ENCODE measurements around the gene ALDH3A2. TPM values are rescaled to one million over a fixed set of nuclear protein-coding genes. Genes with fewer than 3 reads are reported as not detected.

The ALDH3A2 gene
- total RNA-seq, 6 experiments from 2014 or later = 12.0 to 20.6 (median 18.4) TPM

GRCh38 chr17:19717411-19717908 is 68.9 kb downstream of the ALDH3A2 start:
- no peak for DNase-seq
- Mint-ChIP-seq H3K9me3 (no peaks in the 10 kb centered on the region), H3K36me3 (ENCODE audit: low read depth) (no peaks in the 10 kb centered on the region), H3K4me1 (ENCODE audit: low read depth) (no peaks in the 10 kb centered on the region), H3K27ac (no peak overlapping the region), H3K4me3 (no peak overlapping the region), H3K27me3 (ENCODE audit: insufficient read depth) (peaks cover 14% of the 10 kb centered on the region)
- TF ChIP-seq, protein P1, sequence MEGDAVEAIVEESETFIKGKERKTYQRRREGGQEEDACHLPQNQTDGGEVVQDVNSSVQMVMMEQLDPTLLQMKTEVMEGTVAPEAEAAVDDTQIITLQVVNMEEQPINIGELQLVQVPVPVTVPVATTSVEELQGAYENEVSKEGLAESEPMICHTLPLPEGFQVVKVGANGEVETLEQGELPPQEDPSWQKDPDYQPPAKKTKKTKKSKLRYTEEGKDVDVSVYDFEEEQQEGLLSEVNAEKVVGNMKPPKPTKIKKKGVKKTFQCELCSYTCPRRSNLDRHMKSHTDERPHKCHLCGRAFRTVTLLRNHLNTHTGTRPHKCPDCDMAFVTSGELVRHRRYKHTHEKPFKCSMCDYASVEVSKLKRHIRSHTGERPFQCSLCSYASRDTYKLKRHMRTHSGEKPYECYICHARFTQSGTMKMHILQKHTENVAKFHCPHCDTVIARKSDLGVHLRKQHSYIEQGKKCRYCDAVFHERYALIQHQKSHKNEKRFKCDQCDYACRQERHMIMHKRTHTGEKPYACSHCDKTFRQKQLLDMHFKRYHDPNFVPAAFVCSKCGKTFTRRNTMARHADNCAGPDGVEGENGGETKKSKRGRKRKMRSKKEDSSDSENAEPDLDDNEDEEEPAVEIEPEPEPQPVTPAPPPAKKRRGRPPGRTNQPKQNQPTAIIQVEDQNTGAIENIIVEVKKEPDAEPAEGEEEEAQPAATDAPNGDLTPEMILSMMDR (IDR thresholded peaks at IDR 0.05) = no peak

- H3K27ac Mint-ChIP-seq = no peak overlapping the region
- no peak for DNase-seq
- no peaks in the 10 kb centered on the region for H3K9me3 Mint-ChIP-seq
- H3K36me3 Mint-ChIP-seq (ENCODE audit: low read depth) = no peaks in the 10 kb centered on the region
- no peak overlapping the region for H3K4me3 Mint-ChIP-seq
- TF ChIP-seq, protein P1 (IDR thresholded peaks at IDR 0.05) = no peak
- H3K27me3 Mint-ChIP-seq (ENCODE audit: insufficient read depth) = peaks cover 14% of the 10 kb centered on the region
- no peaks in the 10 kb centered on the region for H3K4me1 Mint-ChIP-seq (ENCODE audit: low read depth)
Measured at GRCh38 chr17:19718041-19718612, 69.6 kb downstream of the ALDH3A2 start.

GRCh38 chr17:19718613-19719354 is 70.2 kb downstream of the ALDH3A2 start:
- Mint-ChIP-seq H3K36me3 (ENCODE audit: low read depth) (no peaks in the 10 kb centered on the region), H3K4me1 (ENCODE audit: low read depth) (no peaks in the 10 kb centered on the region), H3K27me3 (ENCODE audit: insufficient read depth) (peaks cover 14% of the 10 kb centered on the region), H3K9me3 (no peaks in the 10 kb centered on the region), H3K4me3 (no peak overlapping the region), H3K27ac (no peak overlapping the region)
- TF ChIP-seq, protein P1 (IDR thresholded peaks at IDR 0.05) = no peak
- no peak for DNase-seq

- DNase-seq = no peak
- Mint-ChIP-seq H3K9me3 (no peaks in the 10 kb centered on the region), H3K27me3 (ENCODE audit: insufficient read depth) (peaks cover 14% of the 10 kb centered on the region), H3K27ac (no peak overlapping the region), H3K36me3 (ENCODE audit: low read depth) (no peaks in the 10 kb centered on the region), H3K4me3 (no peak overlapping the region), H3K4me1 (ENCODE audit: low read depth) (no peaks in the 10 kb centered on the region)
- TF ChIP-seq, protein P1 (IDR thresholded peaks at IDR 0.05) = no peak
Measured at GRCh38 chr17:19719355-19720209, 71.0 kb downstream of the ALDH3A2 start.

GRCh38 chr17:19720210-19720475 is 71.6 kb downstream of the ALDH3A2 start:
- TF ChIP-seq, protein P1 (IDR thresholded peaks at IDR 0.05) = no peak
- Mint-ChIP-seq H3K9me3 (no peaks in the 10 kb centered on the region), H3K4me3 (no peak overlapping the region), H3K4me1 (ENCODE audit: low read depth) (no peaks in the 10 kb centered on the region), H3K36me3 (ENCODE audit: low read depth) (no peaks in the 10 kb centered on the region), H3K27ac (no peak overlapping the region), H3K27me3 (ENCODE audit: insufficient read depth) (peaks cover 14% of the 10 kb centered on the region)
- no peak for DNase-seq

Data from HFFc6 (cell line).